ENCODE data around the gene MSGN1. TPM values are rescaled to one million over a fixed set of nuclear protein-coding genes. Genes with fewer than 3 reads are reported as not detected.

The MSGN1 gene
- polyA plus RNA-seq, 12 donors, result 0.34 to 1.5 (median 0.77) TPM; not detected in 4

- DNase-seq, result no peak
Observed at GRCh38 chr2:17847236-17847635, 31.0 kb downstream of the MSGN1 start.

- DNase-seq, result peak; percentile 33
Observed at GRCh38 chr2:17849275-17849674, 33.0 kb downstream of the MSGN1 start.

GRCh38 chr2:17850151-17850550 lies 33.9 kb downstream of the MSGN1 start:
- DNase-seq, result no peak

GRCh38 chr2:17851731-17852585 lies 35.7 kb downstream of the MSGN1 start:
- DNase-seq, result peak; percentile 49

- no peak for DNase-seq
Observed at GRCh38 chr2:17853799-17854198, 37.5 kb downstream of the MSGN1 start.

GRCh38 chr2:17857021-17857420 lies 40.8 kb downstream of the MSGN1 start:
- no peak for DNase-seq

- no peak for DNase-seq
Observed at GRCh38 chr2:17858064-17858463, 41.8 kb downstream of the MSGN1 start.

GRCh38 chr2:17863539-17863938 lies 47.3 kb downstream of the MSGN1 start:
- DNase-seq, result no peak

GRCh38 chr2:17864676-17865075 lies 48.4 kb downstream of the MSGN1 start:
- DNase-seq, result no peak

- DNase-seq, result no peak
Observed at GRCh38 chr2:17867133-17867532, 50.9 kb downstream of the MSGN1 start.

Other genes starting within 250 kb of the MSGN1 start
- 10 to 100 TPM in 11 of 12 donors, not detected in 1; 37.3 to 60.1 (median 47.0) TPM for gene SMC6, start 62.6 kb upstream of the MSGN1 start, polyA plus RNA-seq (ENCODE audit: insufficient read length in 12 of 12)
- 10 to 100 TPM in 9 of 12 donors, 1 to 10 TPM in 2, not detected in 1; 7.9 to 18.5 (median 12.8) TPM for gene GEN1, start 62.3 kb upstream of the MSGN1 start, polyA plus RNA-seq (ENCODE audit: insufficient read length in 12 of 12)
- gene KCNS3, start 62.2 kb downstream of the MSGN1 start, polyA plus RNA-seq (ENCODE audit: insufficient read length in 12 of 12), result 10 to 100 TPM in 4 of 12 donors, 1 to 10 TPM in 7, not detected in 1; 4.9 to 22.9 (median 7.2) TPM